A549 (cell line): Measurements from ENCODE around the gene CFAP46. TPM values are rescaled to one million over a fixed set of nuclear protein-coding genes. Genes with fewer than 3 reads are reported as not detected.
A peak's percentile ranks its signal among the peaks of the same experiment; 100 is the strongest.

Experiments
- ATAC-seq, 2 experiments: fragments of 200-7000 bp in 1 of 2; fragments of >200 bp in 1 of 2; cut with Nextera tagmentation in 1 of 2; cut with Tn5 transposase in 1 of 2; 3 replicates each; pipeline versions ENCODE4 v1.8.0 to v1.9.1; 2018 to 2020; ENCODE audit warnings: mild to moderate bottlenecking in 1 of 2, moderate library complexity in 1 of 2
- CTCF ChIA-PET: fragments of 300-600 bp; sonication (Branson Sonifier 250); formaldehyde crosslinking; extraction: SDS; loops from one replicate; lab custom pipeline; 2021; ENCODE audit warnings: antibody characterized with exemption, inconsistent platforms; lab: Yijun Ruan, JAX
- POLR2A ChIA-PET: fragments of 350-600 bp; formaldehyde crosslinking; extraction: SDS; loops from one replicate; lab custom pipeline; 2021; ENCODE audit warnings: antibody characterized with exemption, inconsistent platforms; lab: Yijun Ruan, JAX
- DNase-seq, 2 experiments: peaks; one replicate each; pipeline versions ENCODE4 v3.0.0 to v3.0.0-alpha.2; 2011 to 2016; ENCODE audit warnings: low read depth in 1 of 2, low spot score in 1 of 2
- FAIRE-seq: peaks from 2 replicates; lab custom pipeline; 2011; peaks lifted over from hg19 to GRCh38; lab: Jason Lieb, UNC
- H3K27ac ChIP-seq, 2 experiments: fragments of >200 bp; sonication (Bioruptor Twin); formaldehyde crosslinking; 3 replicates each; pipeline ENCODE4 v1.5.1; 2016 to 2017
- H3K4me1 ChIP-seq: fragments of >200 bp; sonication (Bioruptor Twin); formaldehyde crosslinking; 3 replicates; pipeline ENCODE4 v1.6.1; 2016
- H3K4me2 ChIP-seq: fragments of >200 bp; sonication (Bioruptor Twin); formaldehyde crosslinking; 3 replicates; pipeline ENCODE4 v1.6.1; 2016
- H3K4me3 ChIP-seq: fragments of >200 bp; sonication (Bioruptor Twin); formaldehyde crosslinking; 3 replicates; pipeline ENCODE4 v1.5.1; 2016
- H3K9me3 ChIP-seq: fragments of >200 bp; sonication (Bioruptor Twin); formaldehyde crosslinking; 3 replicates; pipeline ENCODE4 v1.6.1; 2016
- BCL3 ChIP-seq: fragments of >200 bp; sonication (Bioruptor Twin); formaldehyde crosslinking; IDR thresholded peaks from 3 replicates; pipeline ENCODE4 v1.6.1; 2016
- CHD4 ChIP-seq: fragments of 200-600 bp; sonication (generic); IDR thresholded peaks from 2 replicates; pipeline ENCODE4 v1.6.1; 2016; ENCODE audit warnings: antibody characterized with exemption, mild to moderate bottlenecking, borderline replicate concordance
- EHMT2 ChIP-seq: fragments of 200-600 bp; sonication (generic); IDR thresholded peaks from 2 replicates; pipeline ENCODE4 v1.6.1; 2016; ENCODE audit warnings: antibody characterized with exemption, low read depth, mild to moderate bottlenecking, moderate library complexity
- FOSL2 ChIP-seq, 2 experiments: fragments of 450-650 bp in 1 of 2; fragments of >200 bp in 1 of 2; sonication (Bioruptor Twin) in 1 of 2; formaldehyde crosslinking; IDR thresholded peaks; 2 replicates each; pipeline versions ENCODE4 v1.5.0 to v1.6.1; 2016 to 2020; ENCODE audit warnings: mild to moderate bottlenecking in 1 of 2, moderate library complexity in 1 of 2
- HOXB5 ChIP-seq: fragments of 250-450 bp; sonication (Bioruptor Pico); IDR thresholded peaks from 2 replicates; pipeline ENCODE4 v1.5.0; 2020; ENCODE audit warnings: mild to moderate bottlenecking, moderate library complexity
- KDM5A ChIP-seq: fragments of 200-600 bp; sonication (generic); IDR thresholded peaks from 2 replicates; pipeline ENCODE4 v1.6.1; 2016; ENCODE audit warnings: antibody characterized with exemption, mild to moderate bottlenecking
- MAZ ChIP-seq: fragments of 150-350 bp; IDR thresholded peaks from 2 replicates; pipeline ENCODE4 v1.6.1; 2014; ENCODE audit warnings: antibody characterized with exemption, low read depth, low read length, borderline replicate concordance
- MYC ChIP-seq: IDR thresholded peaks from 2 replicates; pipeline ENCODE4 v1.6.1; 2012; ENCODE audit warnings: mild to moderate bottlenecking, inconsistent platforms, low read length, improper control_type of control experiment, borderline replicate concordance
- NR3C1 ChIP-seq: fragments of >200 bp; sonication (Bioruptor Twin); formaldehyde crosslinking; IDR thresholded peaks from 3 replicates; pipeline ENCODE4 v1.6.1; 2017
- POLR2A ChIP-seq: IDR thresholded peaks from 2 replicates; pipeline ENCODE4 v1.6.1; 2012; ENCODE audit warnings: mild to moderate bottlenecking, low read length
- RARB ChIP-seq: fragments of 250-450 bp; sonication (Bioruptor Pico); IDR thresholded peaks from 2 replicates; pipeline ENCODE4 v1.8.0; 2021; ENCODE audit warnings: mild to moderate bottlenecking, moderate library complexity
- REST ChIP-seq: fragments of 200-600 bp; sonication (generic); IDR thresholded peaks from 2 replicates; pipeline ENCODE4 v1.6.1; 2016; ENCODE audit warnings: antibody characterized with exemption, mild to moderate bottlenecking, moderate library complexity
- ZFP36 ChIP-seq: fragments of 450-650 bp; IDR thresholded peaks from 2 replicates; pipeline ENCODE4 v1.6.1; 2014; ENCODE audit warnings: borderline replicate concordance; ENCODE audit not compliant: partially characterized antibody
- ZNF302 ChIP-seq: fragments of 250-450 bp; sonication (Bioruptor Pico); IDR thresholded peaks from 2 replicates; pipeline ENCODE4 v1.9.0; 2021; ENCODE audit warnings: inconsistent platforms, mild to moderate bottlenecking, moderate library complexity
- WGBS: methylation state at CpG from one replicate; pipeline ENCODE4 v1.1.6; 2017; ENCODE audit errors: missing lambda C conversion rate; 5-methylcytosine and 5-hydroxymethylcytosine counted together
- polyA plus RNA-seq, 4 experiments: library from polyadenylated mRNA; depleted of rRNA in 3 of 4; stranded (reverse); fragments of >200 nt; fragmentation: RNase III in 1 of 4; extraction: RNeasy Plus Mini Kit Qiagen cat#74134 plus additional on column Dnase treatment in 1 of 4; gene quantifications; 2 replicates in 3 of 4; 3 replicates in 1 of 4; pipeline ENCODE4 v1.2.3, GENCODE V29; 2011 to 2017
- TF ChIP-seq, protein P1 (sequence below): fragments of 450-650 bp; IDR thresholded peaks from 2 replicates; pipeline ENCODE4 v1.6.1; 2014; ENCODE audit warnings: antibody characterized with exemption
- TF ChIP-seq, protein P2 (sequence below): fragments of 150-350 bp; IDR thresholded peaks from 2 replicates; pipeline ENCODE4 v1.6.1; 2014; ENCODE audit warnings: low read depth, mild to moderate bottlenecking, low read length

Gene CFAP46
- polyA plus RNA-seq, 2 of the 4 experiments (the other 2 are of a cell fraction), result 0.88 to 1.8 TPM

DNA sequence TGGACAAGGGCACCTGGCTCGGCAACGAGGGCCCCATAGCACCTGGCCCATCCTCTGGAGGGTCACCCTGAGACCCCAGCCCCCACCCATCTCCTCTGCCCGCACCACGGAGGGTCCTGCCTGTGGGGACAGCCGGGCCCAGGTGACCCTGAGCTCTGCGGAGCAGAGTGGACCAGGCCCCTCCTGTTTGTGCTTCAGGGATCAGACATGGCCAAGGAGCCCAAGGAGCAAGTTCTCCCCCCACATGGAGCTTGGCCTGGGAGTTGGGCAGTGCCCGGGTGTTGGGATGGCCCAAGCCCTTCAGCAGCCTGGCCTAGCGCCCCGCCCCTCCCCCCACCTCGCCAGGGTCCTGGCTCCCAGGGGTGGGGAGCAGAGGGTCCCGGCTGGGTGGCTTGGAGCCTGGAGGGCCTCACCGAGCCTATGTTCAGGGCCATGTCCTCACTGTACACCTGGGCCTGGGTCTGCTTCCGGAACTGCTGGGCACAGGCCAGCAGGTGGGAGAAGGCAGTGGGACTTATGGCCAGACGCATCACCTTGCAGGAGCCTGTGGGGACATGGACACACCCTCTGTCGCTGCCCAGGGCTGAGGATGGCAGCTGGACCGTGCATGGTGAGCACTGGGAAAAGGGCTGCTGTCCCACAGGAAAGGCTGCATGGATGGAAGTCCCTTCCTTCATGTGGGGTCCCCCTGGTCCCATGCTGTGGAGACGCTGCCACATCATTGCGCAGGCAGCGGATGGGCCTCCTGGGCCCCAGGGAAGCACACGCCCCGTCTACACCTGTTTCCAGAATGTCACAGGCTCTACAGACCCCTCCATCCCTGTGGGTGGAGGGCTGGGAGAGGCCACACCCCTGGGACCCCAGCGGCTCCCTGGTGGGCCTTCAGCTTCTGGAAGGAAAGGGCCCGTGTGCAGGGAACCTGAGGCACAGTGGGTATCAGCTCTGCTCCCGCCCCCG lies 107.2 kb downstream of the CFAP46 start:
- no peak for FAIRE-seq
- no peak overlapping the region for H3K27ac ChIP-seq
- no peaks in the 10 kb centered on the region for H3K9me3 ChIP-seq
- TF ChIP-seq CHD4 (no peak), FOSL2 (IDR thresholded peaks at IDR 0.05) (no peak), FOSL2 (CRISPR knock-in tag; IDR thresholded peaks at IDR 0.05) (no peak), ZNF302 (CRISPR knock-in tag) (no peak), NR3C1 (no peak)
- TF ChIP-seq, protein P1, sequence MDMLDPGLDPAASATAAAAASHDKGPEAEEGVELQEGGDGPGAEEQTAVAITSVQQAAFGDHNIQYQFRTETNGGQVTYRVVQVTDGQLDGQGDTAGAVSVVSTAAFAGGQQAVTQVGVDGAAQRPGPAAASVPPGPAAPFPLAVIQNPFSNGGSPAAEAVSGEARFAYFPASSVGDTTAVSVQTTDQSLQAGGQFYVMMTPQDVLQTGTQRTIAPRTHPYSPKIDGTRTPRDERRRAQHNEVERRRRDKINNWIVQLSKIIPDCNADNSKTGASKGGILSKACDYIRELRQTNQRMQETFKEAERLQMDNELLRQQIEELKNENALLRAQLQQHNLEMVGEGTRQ, result no peak
- no peak overlapping the region for H3K4me3 ChIP-seq
- no peak for ATAC-seq
- H3K4me1 ChIP-seq, result peaks cover 6% of the 10 kb centered on the region; the same call in 1 of the 3 replicates
- ChIA-PET CTCF (interaction anchor here (0.8 to 1.9 kb wide), 6 partner anchors 14 to 308 kb away, joined by 3 to 5 read pairs (median 4); partner anchors contain the start of gene CFAP46), POLR2A (no interaction called here)
- DNase-seq, result no peak
- H3K4me2 ChIP-seq, result no peak overlapping the region
- 60% methylated on average over 9 of the region's 25 CpGs for WGBS

GRCh38 chr10:132834311-132834761 lies 108.0 kb downstream of the CFAP46 start:
- no peak for FAIRE-seq
- POLR2A ChIA-PET, result no interaction called here
- Histone ChIP-seq H3K4me3 (no peak overlapping the region), H3K27ac (no peak overlapping the region), H3K9me3 (no peaks in the 10 kb centered on the region), H3K4me2 (no peak overlapping the region), H3K4me1 (peaks cover 6% of the 10 kb centered on the region; the same call in 1 of the 3 replicates)
- no peak for DNase-seq
- 45% methylated on average over 10 of the region's 18 CpGs for WGBS
- CTCF ChIA-PET, result interaction anchor here (0.8 to 1.9 kb wide), 5 partner anchors 15 to 309 kb away, joined by 3 to 5 read pairs (median 4); partner anchors contain the start of gene CFAP46
- no peak for TF ChIP-seq MYC
- no peak for ATAC-seq

DNA sequence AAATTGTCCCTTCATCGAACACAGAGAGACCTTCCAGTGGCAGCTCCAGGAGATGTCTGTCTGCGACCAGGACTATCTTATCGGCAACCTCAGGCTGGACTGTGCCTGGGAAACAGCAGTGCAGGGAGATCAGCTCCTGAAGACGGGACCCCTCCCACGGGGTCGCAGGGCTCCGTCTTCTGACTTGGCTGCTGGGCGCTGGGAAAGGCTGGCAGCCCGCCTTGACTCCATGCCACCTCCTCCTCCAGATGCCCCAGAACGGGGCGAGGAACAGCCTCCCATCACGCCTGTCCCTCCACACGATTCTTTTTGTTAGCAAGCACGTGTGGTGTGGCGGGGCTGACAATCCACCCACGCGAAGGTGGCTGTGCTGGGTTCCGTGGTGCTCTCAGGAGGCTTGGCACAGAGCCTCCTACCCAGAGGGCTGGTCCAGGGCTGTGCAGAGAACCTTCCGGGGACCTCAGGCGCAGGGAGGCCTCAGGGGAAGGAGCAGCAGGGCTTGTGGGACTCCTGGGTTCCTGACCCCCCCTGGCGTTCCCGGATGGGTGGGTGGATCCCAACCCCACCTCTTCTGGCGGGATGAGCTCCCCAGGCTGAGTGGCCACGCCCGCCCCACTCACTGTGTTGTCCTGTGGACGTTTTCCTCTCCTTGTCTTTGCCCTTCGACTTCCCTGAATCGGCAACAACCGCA lies 108.8 kb downstream of the CFAP46 start:
- H3K27ac ChIP-seq, result no peak overlapping the region
- ATAC-seq (0 out of 6 replicates have a peak, but pooled peaks of 1 of the 2 experiments have one; percentile 7), DNase-seq (no peak), FAIRE-seq (no peak)
- no peak overlapping the region for H3K4me2 ChIP-seq
- no peaks in the 10 kb centered on the region for H3K9me3 ChIP-seq
- TF ChIP-seq EHMT2, result no peak
- no peak for TF ChIP-seq REST
- no peak for TF ChIP-seq BCL3
- no peak for TF ChIP-seq HOXB5
- TF ChIP-seq MYC, result no peak
- TF ChIP-seq, protein P2, sequence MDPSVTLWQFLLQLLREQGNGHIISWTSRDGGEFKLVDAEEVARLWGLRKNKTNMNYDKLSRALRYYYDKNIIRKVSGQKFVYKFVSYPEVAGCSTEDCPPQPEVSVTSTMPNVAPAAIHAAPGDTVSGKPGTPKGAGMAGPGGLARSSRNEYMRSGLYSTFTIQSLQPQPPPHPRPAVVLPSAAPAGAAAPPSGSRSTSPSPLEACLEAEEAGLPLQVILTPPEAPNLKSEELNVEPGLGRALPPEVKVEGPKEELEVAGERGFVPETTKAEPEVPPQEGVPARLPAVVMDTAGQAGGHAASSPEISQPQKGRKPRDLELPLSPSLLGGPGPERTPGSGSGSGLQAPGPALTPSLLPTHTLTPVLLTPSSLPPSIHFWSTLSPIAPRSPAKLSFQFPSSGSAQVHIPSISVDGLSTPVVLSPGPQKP, result no peak
- TF ChIP-seq KDM5A, result no peak
- no peak for TF ChIP-seq RARB (CRISPR knock-in tag)
- TF ChIP-seq ZFP36, result no peak
- TF ChIP-seq MAZ, result no peak
- TF ChIP-seq POLR2A, result no peak
- peaks cover 6% of the 10 kb centered on the region; the same call in 1 of the 3 replicates for H3K4me1 ChIP-seq
- WGBS, result 15% methylated on average over 24 of the region's 29 CpGs
- H3K4me3 ChIP-seq, result no peak overlapping the region
- ChIA-PET CTCF (interaction anchor here (1.0 to 1.9 kb wide), 4 partner anchors 16 to 195 kb away, joined by 3 to 5 read pairs (median 4); partner anchors contain the start of gene CFAP46), POLR2A (no interaction called here)
